GM23248 (cell line): ENCODE data around the gene H6PD.

Experiments used
- EZH2 ChIP-seq: fragments of 200-600 bp; sonication (generic); IDR thresholded peaks from 2 replicates; pipeline ENCODE4 v1.6.1; 2018; ENCODE audit warnings: antibody characterized with exemption, mild to moderate bottlenecking; ENCODE audit not compliant: insufficient read depth, poor library complexity, severe bottlenecking
- EZH2phosphoT487 ChIP-seq: fragments of 200-600 bp; sonication (generic); IDR thresholded peaks from 2 replicates; pipeline ENCODE4 v1.6.1; 2018; ENCODE audit warnings: antibody characterized with exemption, moderate library complexity, mild to moderate bottlenecking, low read depth; ENCODE audit not compliant: insufficient read depth

- TF ChIP-seq EZH2 = no peak
- no peak for TF ChIP-seq EZH2phosphoT487
Observed at GRCh38 chr1:9319789-9320519, 85.4 kb downstream of the H6PD start.
